Endothelial cell of umbilical vein (primary cell): ENCODE measurements around the gene SLC4A5. TPM values are rescaled to one million over a fixed set of nuclear protein-coding genes. Genes with fewer than 3 reads are reported as not detected.

Source experiments
- BruUV-seq: library from RNA; stranded (reverse); fragments of 400-500 nt; replicated peaks from 2 replicates; lab custom pipeline; 2021; lab: Mats Ljungman, UMichigan
- CTCF ChIA-PET: fragments of 300-600, 350-600 bp; sonication (Branson Sonifier 250); formaldehyde crosslinking; loops from one replicate; lab custom pipeline; 2021; ENCODE audit warnings: antibody characterized with exemption, inconsistent platforms; lab: Charles Lee
- POLR2A ChIA-PET: fragments of 300-600, 350-600 bp; sonication (Branson Sonifier 250); formaldehyde crosslinking; loops from one replicate; lab custom pipeline; 2021; ENCODE audit warnings: antibody characterized with exemption, inconsistent platforms; lab: Charles Lee
- DNase-seq: peaks from one replicate; pipeline ENCODE4 v3.0.0-alpha.2; 2011; ENCODE audit warnings: low read depth, low spot score
- FAIRE-seq: peaks from 2 replicates; lab custom pipeline; 2011; peaks lifted over from hg19 to GRCh38; lab: Jason Lieb, UNC
- H2AFZ ChIP-seq: 2 replicates; pipeline ENCODE4 v1.6.0; 2012; ENCODE audit warnings: low read depth, low read length, control low read depth, inconsistent platforms
- H3K27ac ChIP-seq: 2 replicates; pipeline ENCODE4 v1.5.1; 2011; ENCODE audit warnings: low read depth, mild to moderate bottlenecking, control low read depth, low read length, moderate library complexity; ENCODE audit not compliant: insufficient read depth
- H3K27me3 ChIP-seq, 2 experiments: 2 replicates each; pipeline versions ENCODE4 v1.6.0 to v1.6.1; 2011; ENCODE audit warnings: low read length in 2 of 2, mixed read lengths in 1 of 2; ENCODE audit not compliant: control insufficient read depth in 2 of 2, insufficient read depth in 2 of 2
- H3K36me3 ChIP-seq, 2 experiments: 2 replicates in 1 of 2; 3 replicates in 1 of 2; pipeline ENCODE4 v1.5.1; 2011; ENCODE audit warnings: low read length in 2 of 2, mild to moderate bottlenecking in 1 of 2, moderate library complexity in 1 of 2; ENCODE audit not compliant: control insufficient read depth in 2 of 2, insufficient read depth in 2 of 2; ENCODE audit errors: extremely low read depth in 1 of 2
- H3K4me1 ChIP-seq: 3 replicates; pipeline ENCODE4 v1.5.1; 2011; ENCODE audit warnings: mild to moderate bottlenecking, low read length; ENCODE audit not compliant: control insufficient read depth, insufficient read depth; ENCODE audit errors: extremely low read depth
- H3K4me2 ChIP-seq: 2 replicates; pipeline ENCODE4 v1.6.1; 2011; ENCODE audit warnings: low read length, control low read depth, mixed read lengths; ENCODE audit not compliant: insufficient read depth
- H3K4me3 ChIP-seq, 3 experiments: fragments of 200-600 bp in 1 of 3; sonication (generic), shearing (Covaris generic) in 1 of 3; replicated peaks in 1 of 3; 2 replicates each; pipeline ENCODE4 v1.5.1; 2011 to 2016; ENCODE audit warnings: control low read depth in 3 of 3, low read length in 3 of 3, mild to moderate bottlenecking in 2 of 3, inconsistent platforms in 1 of 3, low read depth in 1 of 3, moderate library complexity in 1 of 3; ENCODE audit not compliant: insufficient read depth in 1 of 3
- H3K79me2 ChIP-seq: 2 replicates; pipeline ENCODE4 v1.6.0; 2012; ENCODE audit warnings: low read length, inconsistent platforms; ENCODE audit not compliant: control insufficient read depth, insufficient read depth
- H3K9ac ChIP-seq: replicated peaks from 2 replicates; pipeline ENCODE3; 2011; ENCODE audit warnings: low read length, control low read depth; ENCODE audit not compliant: insufficient read depth; ENCODE audit errors: extremely low read depth
- H3K9me1 ChIP-seq: replicated peaks from 3 replicates; pipeline ENCODE4 v1.6.0; 2011; ENCODE audit warnings: mild to moderate bottlenecking, low read length; ENCODE audit not compliant: control insufficient read depth, insufficient read depth; ENCODE audit errors: extremely low read depth
- H3K9me3 ChIP-seq: replicated peaks from 2 replicates; pipeline ENCODE4 v1.5.1; 2012; ENCODE audit warnings: low read length, inconsistent platforms; ENCODE audit not compliant: control insufficient read depth, insufficient read depth
- H4K20me1 ChIP-seq: replicated peaks from 2 replicates; pipeline ENCODE3; 2011; ENCODE audit warnings: mild to moderate bottlenecking, low read length; ENCODE audit not compliant: control insufficient read depth, insufficient read depth; ENCODE audit errors: extremely low read depth
- EZH2 ChIP-seq: IDR thresholded peaks from 2 replicates; pipeline ENCODE4 v1.6.1; 2012; ENCODE audit warnings: borderline replicate concordance, low read depth, mild to moderate bottlenecking, moderate library complexity, low read length, inconsistent platforms; ENCODE audit not compliant: severe bottlenecking
- FOS ChIP-seq: IDR thresholded peaks from 2 replicates; pipeline ENCODE4 v1.6.1; 2011; ENCODE audit warnings: mild to moderate bottlenecking, low read length, moderate library complexity, borderline replicate concordance; ENCODE audit not compliant: insufficient read depth
- GATA2 ChIP-seq: IDR thresholded peaks from 2 replicates; pipeline ENCODE4 v1.7.0; 2011; ENCODE audit warnings: low read depth, mild to moderate bottlenecking, moderate library complexity, mixed read lengths, low read length; ENCODE audit not compliant: insufficient read length, insufficient read depth
- JUN ChIP-seq: IDR thresholded peaks from 2 replicates; pipeline ENCODE4 v1.6.1; 2011; ENCODE audit warnings: borderline replicate concordance, low read depth; ENCODE audit not compliant: insufficient read length, insufficient read depth
- MAX ChIP-seq: IDR thresholded peaks from 2 replicates; pipeline ENCODE4 v1.6.1; 2011; ENCODE audit not compliant: insufficient read depth, insufficient read length
- MYC ChIP-seq: IDR thresholded peaks from one replicate; pipeline ENCODE4 v1.6.1; 2011; ENCODE audit warnings: mild to moderate bottlenecking, low read depth, low read length
- POLR2A ChIP-seq: IDR thresholded peaks from 2 replicates; pipeline ENCODE4 v1.6.1; 2012; ENCODE audit warnings: low read depth, mild to moderate bottlenecking, control low read depth, low read length
- POLR2AphosphoS5 ChIP-seq: IDR thresholded peaks from 2 replicates; pipeline ENCODE4 v1.6.1; 2012; ENCODE audit warnings: low read depth, mild to moderate bottlenecking, control low read depth, low read length, moderate library complexity; ENCODE audit not compliant: insufficient read depth
- dilution Hi-C: fragments of 300-500 bp; cut with MboI; formaldehyde crosslinking; loops from one replicate; pipeline ENCODE4 v1.15.0; 2019; ENCODE audit warnings: low sequenced_read_pairs; ENCODE audit not compliant: extremely low pct_ligation_motif_present
- intact Hi-C: fragments of 100-400 bp; cut with micrococcal nuclease; formaldehyde crosslinking; loops from one replicate; pipeline ENCODE4 v1.10.0; 2022
- polyA plus RNA-seq, 4 experiments: library from polyadenylated mRNA; depleted of rRNA in 3 of 4; stranded (reverse) in 3 of 4; unstranded in 1 of 4; fragments of >200 nt; gene quantifications; 2 replicates each; pipeline versions ENCODE4 v1.2.1 to v1.2.3, GENCODE V29; 2011 to 2012; ENCODE audit warnings: missing spikeins in 1 of 4
- total RNA-seq: library from RNA; stranded (reverse); gene quantifications from 2 replicates; pipeline ENCODE4 v1.2.3, GENCODE V29; 2021
- TF ChIP-seq, protein P1 (sequence below), 2 donors: IDR thresholded peaks; 1 replicate in 1 of 2; 2 replicates in 1 of 2; pipeline ENCODE4 v1.5.1; 2011; ENCODE audit warnings: low read length in 2 of 2, mild to moderate bottlenecking in 2 of 2, moderate library complexity in 2 of 2, control low read depth in 1 of 2, inconsistent platforms in 1 of 2, low read depth in 1 of 2; ENCODE audit not compliant: insufficient read depth in 1 of 2; ENCODE audit errors: extremely low read depth in 1 of 2

SLC4A5 gene
- total and polyA plus RNA-seq, 2 donors (not counting 3 experiments of a cell fraction or from before 2014, with no cell fraction given) = 0.12 to 0.97 TPM

DNA sequence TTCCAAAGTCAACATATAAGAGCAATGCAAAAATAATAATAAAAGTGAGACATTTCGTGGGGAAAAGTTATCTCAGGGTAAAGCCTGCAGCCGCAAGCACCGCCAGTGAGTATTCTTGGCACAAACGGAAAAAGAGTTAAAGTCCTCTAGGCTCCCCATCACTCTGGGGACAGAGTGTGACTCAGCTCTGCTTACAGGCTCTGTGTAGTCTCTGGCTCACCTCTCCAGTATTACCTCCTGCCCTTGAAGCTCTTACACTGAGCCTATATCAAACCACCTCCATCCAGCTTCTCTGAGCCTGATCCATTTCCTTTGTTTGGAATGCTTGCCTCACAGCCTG, 89.3 kb downstream of the SLC4A5 start:
- CTCF ChIA-PET = interaction anchor here (1.4 kb wide), 1 partner anchor 30 kb away, joined by 3 read pairs; no protein-coding TSS in a partner anchor
- FAIRE-seq (no peak), DNase-seq (no peak)
- Histone ChIP-seq H3K9me1 (no peaks in the 10 kb centered on the region), H3K36me3 (no peaks in the 10 kb centered on the region), H3K4me2 (no peak overlapping the region), H4K20me1 (no peaks in the 10 kb centered on the region), H3K4me1 (no peaks in the 10 kb centered on the region), H3K9ac (no peak overlapping the region), H3K4me3 (no peak overlapping the region), H3K27me3 (peaks cover 0 to 2% of the 10 kb centered on the region in 2 experiments), H3K27ac (no peak overlapping the region), H3K79me2 (no peaks in the 10 kb centered on the region), H2AFZ (no peak overlapping the region), H3K9me3 (no peaks in the 10 kb centered on the region)
- BruUV-seq = no TSS peak
- TF ChIP-seq JUN = no peak
- TF ChIP-seq EZH2 = no peak
- TF ChIP-seq, protein P1, sequence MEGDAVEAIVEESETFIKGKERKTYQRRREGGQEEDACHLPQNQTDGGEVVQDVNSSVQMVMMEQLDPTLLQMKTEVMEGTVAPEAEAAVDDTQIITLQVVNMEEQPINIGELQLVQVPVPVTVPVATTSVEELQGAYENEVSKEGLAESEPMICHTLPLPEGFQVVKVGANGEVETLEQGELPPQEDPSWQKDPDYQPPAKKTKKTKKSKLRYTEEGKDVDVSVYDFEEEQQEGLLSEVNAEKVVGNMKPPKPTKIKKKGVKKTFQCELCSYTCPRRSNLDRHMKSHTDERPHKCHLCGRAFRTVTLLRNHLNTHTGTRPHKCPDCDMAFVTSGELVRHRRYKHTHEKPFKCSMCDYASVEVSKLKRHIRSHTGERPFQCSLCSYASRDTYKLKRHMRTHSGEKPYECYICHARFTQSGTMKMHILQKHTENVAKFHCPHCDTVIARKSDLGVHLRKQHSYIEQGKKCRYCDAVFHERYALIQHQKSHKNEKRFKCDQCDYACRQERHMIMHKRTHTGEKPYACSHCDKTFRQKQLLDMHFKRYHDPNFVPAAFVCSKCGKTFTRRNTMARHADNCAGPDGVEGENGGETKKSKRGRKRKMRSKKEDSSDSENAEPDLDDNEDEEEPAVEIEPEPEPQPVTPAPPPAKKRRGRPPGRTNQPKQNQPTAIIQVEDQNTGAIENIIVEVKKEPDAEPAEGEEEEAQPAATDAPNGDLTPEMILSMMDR (IDR thresholded peaks at IDR 0.05; ENCODE audit: extremely low read depth in 1 of 2, insufficient read depth in 1 of 2, low read depth in 1 of 2, low read length in 2 of 2) = no peak
- TF ChIP-seq GATA2 = no peak
- no peak for TF ChIP-seq MYC
- TF ChIP-seq FOS = no peak
- TF ChIP-seq POLR2A = no peak
- TF ChIP-seq MAX = no peak
- no peak for TF ChIP-seq POLR2AphosphoS5
- POLR2A ChIA-PET = no interaction called here
- dilution Hi-C loops = no loop called here
- intact Hi-C loops = loop anchor here (10.0 kb wide), 1 partner anchor 429 kb away; the partner anchor contains the start of gene STAMBP
